Measurements from ENCODE around the gene DIPK1C.

Gene DIPK1C

GRCh38 chr18:74392323-74392722 is 64.8 kb downstream of the DIPK1C start:
- Histone ChIP-seq H3K27ac (replicated peaks) (no peak overlapping the region), H3K4me3 (replicated peaks; ENCODE audit: insufficient read depth, low read length) (no peak overlapping the region), H3K27me3 (ENCODE audit: insufficient read depth, poor library complexity, severe bottlenecking) (no peaks in the 10 kb centered on the region)
- no peak for TF ChIP-seq POLR2AphosphoS5 (IDR thresholded peaks at IDR 0.05; ENCODE audit: low read depth)
- no peak for TF ChIP-seq CTCF (IDR thresholded peaks at IDR 0.05; ENCODE audit: insufficient read depth, low read length)
- no peak for TF ChIP-seq GABPA (IDR thresholded peaks at IDR 0.05; ENCODE audit: low read depth)
- TF ChIP-seq REST (IDR thresholded peaks at IDR 0.05; ENCODE audit: insufficient replicate concordance, low read depth): no peak
- no peak for TF ChIP-seq SPI1 (IDR thresholded peaks at IDR 0.05; ENCODE audit: borderline replicate concordance, low read depth)
- no peak for DNase-seq (ENCODE audit: low read depth in 1 of 2, low spot score in 1 of 2)

GRCh38 chr18:74390900-74391299 is 66.2 kb downstream of the DIPK1C start:
- peak; percentile 8 to 66 for DNase-seq (ENCODE audit: low read depth in 1 of 2, low spot score in 1 of 2)
- no peak overlapping the region for H3K27ac ChIP-seq (replicated peaks)
- TF ChIP-seq GABPA (IDR thresholded peaks at IDR 0.05; ENCODE audit: low read depth) (no peak), REST (IDR thresholded peaks at IDR 0.05; ENCODE audit: insufficient replicate concordance, low read depth) (no peak), CTCF (IDR thresholded peaks at IDR 0.05; ENCODE audit: insufficient read depth, low read length) (no peak), SPI1 (IDR thresholded peaks at IDR 0.05; ENCODE audit: borderline replicate concordance, low read depth) (no peak)
- no peak overlapping the region for H3K4me3 ChIP-seq (replicated peaks; ENCODE audit: insufficient read depth, low read length)
- H3K27me3 ChIP-seq (ENCODE audit: insufficient read depth, poor library complexity, severe bottlenecking): no peaks in the 10 kb centered on the region

DNA sequence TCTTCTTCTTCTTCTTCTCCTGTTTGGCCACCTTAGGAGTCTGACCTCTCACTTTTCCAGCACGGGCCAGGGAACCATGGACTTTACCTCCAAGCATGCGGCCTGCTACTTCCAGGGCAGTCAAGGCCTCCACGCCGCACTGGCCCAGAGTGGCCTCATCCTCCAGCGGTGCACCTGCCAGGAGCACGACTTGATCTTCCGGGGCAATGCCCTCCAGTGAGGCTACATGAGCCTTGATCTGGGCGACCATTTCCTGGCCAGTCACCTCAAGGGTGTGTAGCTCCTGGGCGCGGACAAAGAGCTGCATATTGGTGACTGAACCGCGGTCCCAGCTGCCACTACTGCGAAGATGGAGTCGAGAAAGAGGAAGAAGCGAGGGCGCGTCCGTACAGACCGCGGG is 67.1 kb downstream of the DIPK1C start:
- H3K27ac ChIP-seq (replicated peaks): no peak overlapping the region
- no peak overlapping the region for H3K4me3 ChIP-seq (replicated peaks; ENCODE audit: insufficient read depth, low read length)
- no peaks in the 10 kb centered on the region for H3K27me3 ChIP-seq (ENCODE audit: insufficient read depth, poor library complexity, severe bottlenecking)
- no peak for TF ChIP-seq SPI1 (IDR thresholded peaks at IDR 0.05; ENCODE audit: borderline replicate concordance, low read depth)
- TF ChIP-seq GABPA (IDR thresholded peaks at IDR 0.05; ENCODE audit: low read depth): no peak
- no peak for TF ChIP-seq CTCF (IDR thresholded peaks at IDR 0.05; ENCODE audit: insufficient read depth, low read length)
- TF ChIP-seq REST (IDR thresholded peaks at IDR 0.05; ENCODE audit: insufficient replicate concordance, low read depth): no peak
- no peak for TF ChIP-seq POLR2AphosphoS5 (IDR thresholded peaks at IDR 0.05; ENCODE audit: low read depth)
- no peak for DNase-seq (ENCODE audit: low read depth in 1 of 2, low spot score in 1 of 2)

Measured in HL-60 (cell line).